ENCODE results near the gene WDR75.

WDR75 gene

DNA sequence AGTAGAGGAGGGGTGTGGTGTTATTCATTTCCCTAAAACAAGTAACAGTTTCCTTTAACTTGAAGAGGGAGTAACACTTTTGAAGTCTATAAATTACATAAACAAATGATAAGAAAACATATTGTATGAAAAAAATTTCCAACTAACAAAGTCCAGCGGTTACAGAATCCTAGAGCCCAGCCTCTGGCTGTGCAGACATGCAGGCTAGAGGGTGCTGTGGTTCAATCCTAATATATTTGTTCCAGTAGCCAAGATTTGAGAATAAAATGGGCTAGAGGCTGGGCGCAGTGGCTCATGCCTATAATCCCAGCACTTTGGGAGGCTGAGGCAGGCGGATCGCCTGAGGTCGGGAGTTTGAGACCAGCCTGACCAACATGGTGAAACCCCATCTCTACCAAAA lies 56.9 kb downstream of the WDR75 start:
- TF ChIP-seq YY1 (IDR thresholded peaks at IDR 0.05; ENCODE audit: insufficient read depth, insufficient read length) (no peak), SUZ12 (IDR thresholded peaks at IDR 0.05; ENCODE audit: extremely low read depth, insufficient read depth, insufficient read length) (no peak), ZNF274 (IDR thresholded peaks at IDR 0.05; ENCODE audit: low read depth, low read length) (no peak)
- no peak for DNase-seq (ENCODE audit: low read depth, low spot score)
- no peaks in the 10 kb centered on the region for H3K9me3 ChIP-seq (ENCODE audit: insufficient read depth, low read length)
- no peaks in the 10 kb centered on the region for H3K27me3 ChIP-seq (ENCODE audit: insufficient read depth, insufficient read length)
- H3K4me1 ChIP-seq (ENCODE audit: insufficient read depth, insufficient read length): no peaks in the 10 kb centered on the region
- H3K4me3 ChIP-seq (ENCODE audit: insufficient read length, low read depth): no peak overlapping the region
- no peak overlapping the region for H3K9ac ChIP-seq (ENCODE audit: insufficient read length, low read depth)
- H3K36me3 ChIP-seq (ENCODE audit: insufficient read depth, insufficient read length, low read length): no peaks in the 10 kb centered on the region

- Histone ChIP-seq H3K36me3 (ENCODE audit: insufficient read depth, insufficient read length, low read length) (no peaks in the 10 kb centered on the region), H3K9ac (ENCODE audit: insufficient read length, low read depth) (no peak overlapping the region), H3K27me3 (ENCODE audit: insufficient read depth, insufficient read length) (no peaks in the 10 kb centered on the region), H3K4me3 (ENCODE audit: insufficient read length, low read depth) (no peak overlapping the region), H3K4me1 (ENCODE audit: insufficient read depth, insufficient read length) (no peaks in the 10 kb centered on the region), H3K9me3 (ENCODE audit: insufficient read depth, low read length) (no peaks in the 10 kb centered on the region)
- TF ChIP-seq ZNF274 (IDR thresholded peaks at IDR 0.05; ENCODE audit: low read depth, low read length): no peak
- TF ChIP-seq YY1 (IDR thresholded peaks at IDR 0.05; ENCODE audit: insufficient read depth, insufficient read length): no peak
- TF ChIP-seq SUZ12 (IDR thresholded peaks at IDR 0.05; ENCODE audit: extremely low read depth, insufficient read depth, insufficient read length): no peak
- DNase-seq (ENCODE audit: low read depth, low spot score): no peak
Observed at GRCh38 chr2:189499137-189499536, 57.9 kb downstream of the WDR75 start.

GRCh38 chr2:189500456-189501160 lies 59.3 kb downstream of the WDR75 start:
- DNase-seq (ENCODE audit: low read depth, low spot score): no peak
- no peak overlapping the region for H3K4me3 ChIP-seq (ENCODE audit: insufficient read length, low read depth)
- H3K27me3 ChIP-seq (ENCODE audit: insufficient read depth, insufficient read length): no peaks in the 10 kb centered on the region
- no peaks in the 10 kb centered on the region for H3K4me1 ChIP-seq (ENCODE audit: insufficient read depth, insufficient read length)
- no peak for TF ChIP-seq SUZ12 (IDR thresholded peaks at IDR 0.05; ENCODE audit: extremely low read depth, insufficient read depth, insufficient read length)
- no peak for TF ChIP-seq ZNF274 (IDR thresholded peaks at IDR 0.05; ENCODE audit: low read depth, low read length)
- no peak for TF ChIP-seq YY1 (IDR thresholded peaks at IDR 0.05; ENCODE audit: insufficient read depth, insufficient read length)
- H3K9ac ChIP-seq (ENCODE audit: insufficient read length, low read depth): no peak overlapping the region
- no peaks in the 10 kb centered on the region for H3K9me3 ChIP-seq (ENCODE audit: insufficient read depth, low read length)
- H3K36me3 ChIP-seq (ENCODE audit: insufficient read depth, insufficient read length, low read length): no peaks in the 10 kb centered on the region

GRCh38 chr2:189501487-189501886 lies 60.2 kb downstream of the WDR75 start:
- no peak overlapping the region for H3K9ac ChIP-seq (ENCODE audit: insufficient read length, low read depth)
- TF ChIP-seq ZNF274 (IDR thresholded peaks at IDR 0.05; ENCODE audit: low read depth, low read length) (no peak), YY1 (IDR thresholded peaks at IDR 0.05; ENCODE audit: insufficient read depth, insufficient read length) (no peak)
- DNase-seq (ENCODE audit: low read depth, low spot score): no peak

GRCh38 chr2:189502714-189503113 lies 61.4 kb downstream of the WDR75 start:
- Histone ChIP-seq H3K36me3 (ENCODE audit: insufficient read depth, insufficient read length, low read length) (no peaks in the 10 kb centered on the region), H3K4me1 (ENCODE audit: insufficient read depth, insufficient read length) (no peaks in the 10 kb centered on the region), H3K9ac (ENCODE audit: insufficient read length, low read depth) (no peak overlapping the region), H3K27me3 (ENCODE audit: insufficient read depth, insufficient read length) (no peaks in the 10 kb centered on the region), H3K4me3 (ENCODE audit: insufficient read length, low read depth) (no peak overlapping the region), H3K9me3 (ENCODE audit: insufficient read depth, low read length) (no peaks in the 10 kb centered on the region)
- TF ChIP-seq SUZ12 (IDR thresholded peaks at IDR 0.05; ENCODE audit: extremely low read depth, insufficient read depth, insufficient read length): no peak
- no peak for TF ChIP-seq ZNF274 (IDR thresholded peaks at IDR 0.05; ENCODE audit: low read depth, low read length)
- TF ChIP-seq YY1 (IDR thresholded peaks at IDR 0.05; ENCODE audit: insufficient read depth, insufficient read length): no peak
- no peak for DNase-seq (ENCODE audit: low read depth, low spot score)

More at GRCh38 chr2:189501487-189501886, 60.2 kb downstream of the WDR75 start:
- Histone ChIP-seq H3K4me1 (ENCODE audit: insufficient read depth, insufficient read length) (no peaks in the 10 kb centered on the region), H3K9me3 (ENCODE audit: insufficient read depth, low read length) (no peaks in the 10 kb centered on the region), H3K4me3 (ENCODE audit: insufficient read length, low read depth) (no peak overlapping the region), H3K27me3 (ENCODE audit: insufficient read depth, insufficient read length) (no peaks in the 10 kb centered on the region), H3K36me3 (ENCODE audit: insufficient read depth, insufficient read length, low read length) (no peaks in the 10 kb centered on the region)

DNA sequence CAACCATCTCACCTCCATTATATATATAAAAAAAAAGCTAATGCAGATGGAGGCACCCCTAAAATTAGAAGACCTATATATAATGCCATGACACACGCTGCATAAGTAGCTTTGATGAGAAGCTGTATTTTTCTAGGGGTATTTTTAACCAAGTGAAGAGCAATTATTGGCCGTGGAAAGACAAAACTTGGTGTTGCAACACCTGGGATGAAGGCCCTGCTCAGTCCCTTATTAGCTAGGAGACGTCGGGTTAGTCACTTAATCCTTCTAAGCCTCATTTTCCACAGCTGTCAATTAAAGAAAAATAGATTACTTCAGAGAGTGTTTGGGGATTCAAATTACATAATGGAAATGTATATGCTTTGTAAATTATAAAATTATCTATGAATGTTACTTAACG lies 63.0 kb downstream of the WDR75 start:
- no peak for TF ChIP-seq YY1 (IDR thresholded peaks at IDR 0.05; ENCODE audit: insufficient read depth, insufficient read length)
- TF ChIP-seq ZNF274 (IDR thresholded peaks at IDR 0.05; ENCODE audit: low read depth, low read length): no peak
- no peak for TF ChIP-seq SUZ12 (IDR thresholded peaks at IDR 0.05; ENCODE audit: extremely low read depth, insufficient read depth, insufficient read length)
- H3K36me3 ChIP-seq (ENCODE audit: insufficient read depth, insufficient read length, low read length): no peaks in the 10 kb centered on the region
- H3K9me3 ChIP-seq (ENCODE audit: insufficient read depth, low read length): no peaks in the 10 kb centered on the region
- H3K27me3 ChIP-seq (ENCODE audit: insufficient read depth, insufficient read length): no peaks in the 10 kb centered on the region
- H3K4me3 ChIP-seq (ENCODE audit: insufficient read length, low read depth): no peak overlapping the region
- DNase-seq (ENCODE audit: low read depth, low spot score): no peak
- H3K4me1 ChIP-seq (ENCODE audit: insufficient read depth, insufficient read length): no peaks in the 10 kb centered on the region
- no peak overlapping the region for H3K9ac ChIP-seq (ENCODE audit: insufficient read length, low read depth)

DNA sequence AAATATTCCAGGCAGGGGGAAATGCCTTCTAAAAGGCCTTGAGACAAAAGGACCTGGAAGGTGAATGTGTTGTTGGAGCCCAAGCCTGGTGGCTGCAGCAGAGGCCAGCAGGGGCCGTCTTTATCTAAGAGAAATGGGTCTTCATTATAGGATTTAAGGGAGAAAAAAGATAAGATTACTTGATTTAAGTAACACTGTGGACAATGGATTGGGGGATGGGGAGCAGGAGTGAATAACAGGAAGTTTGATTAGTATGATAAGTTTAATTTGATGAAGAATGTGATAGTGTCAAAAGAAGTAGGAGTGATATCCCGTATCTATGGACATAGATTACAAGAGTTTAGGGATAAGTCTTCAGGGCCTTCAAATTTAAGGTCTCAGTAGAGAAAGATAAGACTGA lies 64.2 kb downstream of the WDR75 start:
- H3K36me3 ChIP-seq (ENCODE audit: insufficient read depth, insufficient read length, low read length): no peaks in the 10 kb centered on the region
- no peaks in the 10 kb centered on the region for H3K4me1 ChIP-seq (ENCODE audit: insufficient read depth, insufficient read length)
- DNase-seq (ENCODE audit: low read depth, low spot score): no peak
- no peak overlapping the region for H3K4me3 ChIP-seq (ENCODE audit: insufficient read length, low read depth)
- H3K27me3 ChIP-seq (ENCODE audit: insufficient read depth, insufficient read length): no peaks in the 10 kb centered on the region
- TF ChIP-seq YY1 (IDR thresholded peaks at IDR 0.05; ENCODE audit: insufficient read depth, insufficient read length) (no peak), SUZ12 (IDR thresholded peaks at IDR 0.05; ENCODE audit: extremely low read depth, insufficient read depth, insufficient read length) (no peak), ZNF274 (IDR thresholded peaks at IDR 0.05; ENCODE audit: low read depth, low read length) (no peak)
- no peak overlapping the region for H3K9ac ChIP-seq (ENCODE audit: insufficient read length, low read depth)
- peaks cover 5% of the 10 kb centered on the region; the same call in 1 of the 2 replicates for H3K9me3 ChIP-seq (ENCODE audit: insufficient read depth, low read length)
